Glutamatergic neuron (in vitro differentiated cells): ENCODE measurements around the gene SYN1. TPM values are rescaled to one million over a fixed set of nuclear protein-coding genes. Genes with fewer than 3 reads are reported as not detected.

Experiments
- DNase-seq: peaks from one replicate; pipeline ENCODE4 v3.0.0; 2022
- H3K27ac Mint-ChIP-seq: one replicate; pipeline ENCODE4 v1.8.0; 2020; ENCODE audit warnings: mild to moderate bottlenecking, mixed read lengths, inconsistent platforms; ENCODE audit not compliant: unreplicated experiment
- H3K27me3 Mint-ChIP-seq: one replicate; pipeline ENCODE4 v1.8.0; 2020; ENCODE audit warnings: mild to moderate bottlenecking, moderate library complexity, mixed read lengths, inconsistent platforms; ENCODE audit not compliant: unreplicated experiment
- H3K36me3 Mint-ChIP-seq: one replicate; pipeline ENCODE4 v1.8.0; 2020; ENCODE audit warnings: mild to moderate bottlenecking, mixed read lengths, inconsistent platforms; ENCODE audit not compliant: unreplicated experiment
- H3K4me1 Mint-ChIP-seq: one replicate; pipeline ENCODE4 v1.8.0; 2020; ENCODE audit warnings: mild to moderate bottlenecking, low read depth, mixed read lengths, inconsistent platforms; ENCODE audit not compliant: unreplicated experiment
- H3K4me3 Mint-ChIP-seq: one replicate; pipeline ENCODE4 v1.8.0; 2020; ENCODE audit warnings: mild to moderate bottlenecking, mixed read lengths, inconsistent platforms; ENCODE audit not compliant: unreplicated experiment
- H3K9me3 Mint-ChIP-seq: one replicate; pipeline ENCODE4 v1.8.0; 2020; ENCODE audit warnings: mild to moderate bottlenecking, moderate library complexity, mixed read lengths, inconsistent platforms; ENCODE audit not compliant: unreplicated experiment
- total RNA-seq: library from RNA; stranded (reverse); fragmentation: NEBNext Ultra II Directional; extraction: Animal tissue kit (Norgen Biotek cat#: 25700); gene quantifications from one replicate; pipeline ENCODE4 v1.2.1, GENCODE V29; 2021; ENCODE audit not compliant: unreplicated experiment
- TF ChIP-seq, protein P1 (sequence below): fragments of 200-600 bp; sonication (generic); IDR thresholded peaks from one replicate; pipeline ENCODE4 v1.5.0; 2021; ENCODE audit not compliant: partially characterized antibody, unreplicated experiment

Gene SYN1
- total RNA-seq, 1 donor from 2014 or later = 34.2 TPM

DNA sequence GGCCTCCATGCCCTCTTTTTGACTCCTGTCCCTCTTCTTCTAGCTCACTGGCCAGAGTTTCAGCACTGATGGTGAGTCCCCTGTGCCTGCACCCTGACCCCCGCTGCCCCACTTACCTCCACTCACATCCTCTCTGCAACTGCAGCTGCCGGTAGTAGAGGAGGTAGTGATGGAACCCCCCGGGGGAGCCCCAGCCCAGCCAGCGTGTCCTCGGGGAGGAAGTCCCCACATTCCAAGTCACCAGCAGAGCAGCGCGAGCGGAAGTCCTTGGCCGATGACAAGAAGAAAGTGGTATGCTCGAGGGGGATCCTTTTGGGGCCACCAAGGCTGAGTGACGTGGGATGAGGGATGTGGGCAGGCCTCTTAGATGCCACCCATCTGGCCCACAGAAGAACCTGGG, 52.8 kb downstream of the SYN1 start:
- no peaks in the 10 kb centered on the region for H3K9me3 Mint-ChIP-seq
- TF ChIP-seq, protein P1, sequence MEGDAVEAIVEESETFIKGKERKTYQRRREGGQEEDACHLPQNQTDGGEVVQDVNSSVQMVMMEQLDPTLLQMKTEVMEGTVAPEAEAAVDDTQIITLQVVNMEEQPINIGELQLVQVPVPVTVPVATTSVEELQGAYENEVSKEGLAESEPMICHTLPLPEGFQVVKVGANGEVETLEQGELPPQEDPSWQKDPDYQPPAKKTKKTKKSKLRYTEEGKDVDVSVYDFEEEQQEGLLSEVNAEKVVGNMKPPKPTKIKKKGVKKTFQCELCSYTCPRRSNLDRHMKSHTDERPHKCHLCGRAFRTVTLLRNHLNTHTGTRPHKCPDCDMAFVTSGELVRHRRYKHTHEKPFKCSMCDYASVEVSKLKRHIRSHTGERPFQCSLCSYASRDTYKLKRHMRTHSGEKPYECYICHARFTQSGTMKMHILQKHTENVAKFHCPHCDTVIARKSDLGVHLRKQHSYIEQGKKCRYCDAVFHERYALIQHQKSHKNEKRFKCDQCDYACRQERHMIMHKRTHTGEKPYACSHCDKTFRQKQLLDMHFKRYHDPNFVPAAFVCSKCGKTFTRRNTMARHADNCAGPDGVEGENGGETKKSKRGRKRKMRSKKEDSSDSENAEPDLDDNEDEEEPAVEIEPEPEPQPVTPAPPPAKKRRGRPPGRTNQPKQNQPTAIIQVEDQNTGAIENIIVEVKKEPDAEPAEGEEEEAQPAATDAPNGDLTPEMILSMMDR = no peak
- no peak for DNase-seq
- no peak overlapping the region for H3K27ac Mint-ChIP-seq
- peaks cover 6% of the 10 kb centered on the region for H3K27me3 Mint-ChIP-seq
- H3K4me3 Mint-ChIP-seq = no peak overlapping the region
- H3K36me3 Mint-ChIP-seq = no peaks in the 10 kb centered on the region
- no peaks in the 10 kb centered on the region for H3K4me1 Mint-ChIP-seq

DNA sequence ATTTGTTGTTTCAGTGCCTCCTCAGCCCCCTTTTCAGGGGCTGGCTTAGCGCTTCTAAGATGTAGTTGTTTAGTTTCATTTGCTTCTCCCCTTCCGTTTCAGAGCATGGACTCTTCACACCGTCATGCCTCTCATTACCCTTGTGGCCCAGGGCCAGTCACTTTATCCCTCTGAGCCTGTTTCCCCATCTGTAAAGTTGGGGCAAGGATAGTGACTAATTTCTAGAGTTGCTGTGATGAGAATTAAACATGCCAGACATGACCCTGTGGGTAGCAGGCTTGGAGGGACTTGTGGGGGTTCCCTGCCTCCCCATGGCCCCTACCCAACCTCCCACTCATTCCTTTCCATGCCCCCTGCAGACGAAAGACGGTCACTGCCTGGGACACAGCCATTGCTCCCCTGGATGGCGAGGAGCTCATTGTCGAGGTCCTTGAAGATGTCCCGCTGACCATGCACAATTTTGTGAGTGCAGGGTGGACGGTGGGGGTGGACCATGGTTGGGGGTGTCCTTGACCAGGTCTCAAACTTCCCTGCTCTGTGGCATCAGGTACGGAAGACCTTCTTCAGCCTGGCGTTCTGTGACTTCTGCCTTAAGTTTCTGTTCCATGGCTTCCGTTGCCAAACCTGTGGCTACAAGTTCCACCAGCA, 55.1 kb downstream of the SYN1 start:
- Mint-ChIP-seq H3K4me3 (no peak overlapping the region), H3K27me3 (peaks cover 6% of the 10 kb centered on the region), H3K27ac (no peak overlapping the region), H3K9me3 (peaks cover 3% of the 10 kb centered on the region), H3K4me1 (peaks cover 2% of the 10 kb centered on the region), H3K36me3 (no peaks in the 10 kb centered on the region)
- TF ChIP-seq, protein P1 = no peak
- no peak for DNase-seq

DNA sequence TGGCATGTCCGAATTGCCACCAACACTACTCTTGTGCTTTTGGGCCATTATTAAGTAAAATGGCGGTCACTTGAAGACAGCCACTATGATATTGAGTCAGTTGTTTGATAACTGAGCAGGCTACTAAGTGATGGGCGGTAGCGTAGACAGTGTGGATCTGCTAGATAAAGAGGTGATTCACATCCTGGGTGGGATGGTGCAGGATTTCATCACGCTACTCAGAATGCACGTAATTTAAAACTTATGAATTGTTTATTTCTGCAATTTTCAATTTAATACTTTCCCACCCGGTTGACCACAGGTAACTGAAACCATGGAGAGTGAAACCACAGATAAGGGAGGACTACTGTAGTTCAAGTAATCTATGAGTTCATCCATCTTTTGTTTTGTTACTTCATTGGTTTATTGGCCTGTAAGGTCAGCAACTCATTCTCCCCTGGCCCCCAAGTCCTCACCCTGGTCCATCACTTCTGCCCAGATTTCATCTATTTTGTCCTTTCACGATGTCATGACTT, 55.8 kb downstream of the SYN1 start:
- Mint-ChIP-seq H3K4me3 (no peak overlapping the region), H3K9me3 (peaks cover 3% of the 10 kb centered on the region)

DNA sequence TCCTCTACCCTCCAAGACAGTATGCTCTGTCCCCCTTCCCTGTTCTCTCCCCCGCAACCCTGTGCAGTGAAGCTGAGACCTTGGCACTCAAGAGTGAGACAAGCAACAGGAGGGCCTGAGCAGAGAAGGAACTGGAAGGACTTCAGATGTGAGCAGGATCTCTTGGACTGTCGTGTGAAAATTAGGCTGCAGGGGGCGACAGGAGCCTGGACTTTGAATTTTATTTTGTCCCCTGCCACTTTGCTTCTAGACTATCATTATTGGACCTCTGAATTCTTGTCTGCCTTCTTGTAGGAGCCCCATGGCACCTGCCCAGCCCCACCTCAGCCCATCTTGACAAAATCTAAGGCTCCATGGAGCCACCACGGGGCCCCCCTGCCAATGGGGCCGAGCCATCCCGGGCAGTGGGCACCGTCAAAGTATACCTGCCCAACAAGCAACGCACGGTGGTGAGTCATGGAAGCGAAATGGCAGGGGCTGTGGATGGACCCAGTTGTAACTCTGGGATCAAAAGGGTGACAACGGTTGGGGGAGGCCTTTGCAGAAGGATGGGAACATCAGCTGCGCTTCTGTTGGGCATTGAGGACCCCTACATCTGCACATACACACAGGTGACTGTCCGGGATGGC, 56.9 kb downstream of the SYN1 start:
- TF ChIP-seq, protein P1 = peak; percentile 43
- peaks cover 2% of the 10 kb centered on the region for H3K4me1 Mint-ChIP-seq
- no peak overlapping the region for H3K27ac Mint-ChIP-seq
- peak; percentile 40 for DNase-seq
- peak overlapping the region; percentile 38 for H3K4me3 Mint-ChIP-seq
- peaks cover 6% of the 10 kb centered on the region for H3K27me3 Mint-ChIP-seq
- peaks cover 3% of the 10 kb centered on the region for H3K9me3 Mint-ChIP-seq
- H3K36me3 Mint-ChIP-seq = no peaks in the 10 kb centered on the region

More for the DNA sequence above, 55.8 kb downstream of the SYN1 start:
- Mint-ChIP-seq H3K36me3 (no peaks in the 10 kb centered on the region), H3K27ac (no peak overlapping the region), H3K4me1 (peaks cover 2% of the 10 kb centered on the region), H3K27me3 (peaks cover 4% of the 10 kb centered on the region)
- TF ChIP-seq, protein P1 = no peak
- no peak for DNase-seq

DNA sequence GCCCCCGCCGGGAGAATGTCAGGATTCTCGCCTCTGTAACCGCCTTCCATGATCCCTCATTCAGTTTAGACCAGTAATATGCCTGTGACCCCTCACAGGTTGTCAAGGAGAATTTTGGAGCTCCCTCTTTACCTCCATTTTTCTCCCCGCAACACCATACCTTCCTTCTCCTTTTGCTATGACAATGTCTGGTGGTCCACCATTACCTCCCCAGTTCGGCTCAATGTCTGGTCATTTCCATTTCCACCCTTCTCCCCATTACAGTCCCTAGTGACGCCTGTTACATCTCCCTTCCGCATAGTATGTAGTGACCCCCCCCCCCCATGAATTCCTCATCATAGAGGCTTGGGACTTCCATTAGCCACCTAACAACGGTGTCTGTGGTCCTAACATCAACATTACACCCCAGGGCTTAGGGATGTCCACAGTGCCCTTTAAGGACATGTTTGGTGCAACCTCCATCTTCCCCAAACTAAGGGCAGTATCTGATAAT, 58.0 kb downstream of the SYN1 start:
- peaks cover 2% of the 10 kb centered on the region for H3K4me1 Mint-ChIP-seq
- peaks cover 3% of the 10 kb centered on the region for H3K9me3 Mint-ChIP-seq
- peak overlapping the region; percentile 96 for H3K4me3 Mint-ChIP-seq
- no peak overlapping the region for H3K27ac Mint-ChIP-seq
- no peaks in the 10 kb centered on the region for H3K36me3 Mint-ChIP-seq
- TF ChIP-seq, protein P1 = no peak
- H3K27me3 Mint-ChIP-seq = peaks cover 6% of the 10 kb centered on the region
- no peak for DNase-seq
